Activated naive CD4-positive, alpha-beta T cell treated with anti-CD3 and anti-CD28 coated beads, Interleukin-2, amount 50 U/mL, for 72 hours (primary cell): Measurements from ENCODE around the gene SLC39A11. TPM values are rescaled to one million over a fixed set of nuclear protein-coding genes. Genes with fewer than 3 reads are reported as not detected.
A peak's percentile ranks its signal among the peaks of the same experiment; 100 is the strongest.
"Not testable (repeated sequence)": the region's sequence is repeated elsewhere in the genome, so short reads cannot be mapped to it uniquely, and the experiment has no call there.

Source experiments
- ATAC-seq, 2 donors: fragments of 150-1000 bp; cut with Tn5 transposase; 2 replicates each; pipeline ENCODE4 v1.10.0; 2021; ENCODE audit warnings: mild to moderate bottlenecking in 2 of 2, moderate library complexity in 2 of 2
- DNase-seq, 2 donors: peaks; one replicate each; pipeline ENCODE4 v3.0.0; 2021 to 2022; ENCODE audit warnings: low spot score in 2 of 2
- H3K27ac Mint-ChIP-seq, 2 donors: one replicate each; pipeline ENCODE4 v1.8.0; 2022; ENCODE audit warnings: mild to moderate bottlenecking in 2 of 2, mixed read lengths in 2 of 2
- H3K36me3 Mint-ChIP-seq, 2 donors: one replicate each; pipeline ENCODE4 v1.8.0; 2022; ENCODE audit warnings: mixed read lengths in 2 of 2
- H3K9me3 Mint-ChIP-seq, 2 donors: one replicate each; pipeline ENCODE4 v1.8.0; 2022; ENCODE audit warnings: mixed read lengths in 2 of 2
- total RNA-seq, 2 donors: library from RNA; stranded (reverse); gene quantifications; one replicate each; pipeline ENCODE4 v1.2.3, GENCODE V29; 2022

The SLC39A11 gene
- total RNA-seq, 2 donors from 2014 or later = 14.8 to 17.7 TPM

- no peak for ATAC-seq
- Mint-ChIP-seq H3K36me3 (no peaks in the 10 kb centered on the region), H3K9me3 (no peaks in the 10 kb centered on the region), H3K27ac (no peak overlapping the region)
- DNase-seq = no peak
These were observed 29.0 kb upstream of the SLC39A11 start for GRCh38 chr17:73121506-73121905.

GRCh38 chr17:73119631-73120030 lies 27.1 kb upstream of the SLC39A11 start:
- no peak for ATAC-seq
- peaks cover 0 to 5% of the 10 kb centered on the region in 2 donors for H3K9me3 Mint-ChIP-seq
- no peak for DNase-seq
- peaks cover 0 to 7% of the 10 kb centered on the region in 2 donors for H3K36me3 Mint-ChIP-seq
- no peak overlapping the region for H3K27ac Mint-ChIP-seq

- Mint-ChIP-seq H3K27ac (no peak overlapping the region), H3K36me3 (peaks cover 0 to 7% of the 10 kb centered on the region in 2 donors), H3K9me3 (peaks cover 0 to 5% of the 10 kb centered on the region in 2 donors)
- DNase-seq (no peak), ATAC-seq (no peak)
These were observed 26.5 kb upstream of the SLC39A11 start for GRCh38 chr17:73118951-73119391.

GRCh38 chr17:73118139-73118538 lies 25.7 kb upstream of the SLC39A11 start:
- DNase-seq (no peak), ATAC-seq (no peak)
- peaks cover 0 to 7% of the 10 kb centered on the region in 2 donors for H3K36me3 Mint-ChIP-seq
- H3K9me3 Mint-ChIP-seq = peaks cover 0 to 5% of the 10 kb centered on the region in 2 donors
- H3K27ac Mint-ChIP-seq = peak overlapping the region in 1 of 2 donors; percentile 9

- DNase-seq (no peak), ATAC-seq (no peak)
- Mint-ChIP-seq H3K36me3 (peaks cover 0 to 7% of the 10 kb centered on the region in 2 donors), H3K9me3 (peaks cover 0 to 5% of the 10 kb centered on the region in 2 donors), H3K27ac (no peak overlapping the region)
These were observed 19.8 kb upstream of the SLC39A11 start for GRCh38 chr17:73112246-73112645.

- no peak overlapping the region for H3K27ac Mint-ChIP-seq
These were observed 18.9 kb upstream of the SLC39A11 start for GRCh38 chr17:73111386-73111785.

GRCh38 chr17:73107191-73107590 lies 14.7 kb upstream of the SLC39A11 start:
- no peak for ATAC-seq
- H3K9me3 Mint-ChIP-seq = no peaks in the 10 kb centered on the region
- no peak for DNase-seq
- no peak overlapping the region for H3K27ac Mint-ChIP-seq
- no peaks in the 10 kb centered on the region for H3K36me3 Mint-ChIP-seq

More at GRCh38 chr17:73111386-73111785, 18.9 kb upstream of the SLC39A11 start:
- Mint-ChIP-seq H3K36me3 (peaks cover 0 to 7% of the 10 kb centered on the region in 2 donors), H3K9me3 (peaks cover 0 to 5% of the 10 kb centered on the region in 2 donors)
- DNase-seq (no peak), ATAC-seq (no peak)

- H3K9me3 Mint-ChIP-seq = no peaks in the 10 kb centered on the region
- H3K36me3 Mint-ChIP-seq = no peaks in the 10 kb centered on the region
- DNase-seq (no peak), ATAC-seq (no peak)
- no peak overlapping the region for H3K27ac Mint-ChIP-seq
These were observed 12.9 kb upstream of the SLC39A11 start for GRCh38 chr17:73105431-73105830.

- no peak for ATAC-seq
- H3K27ac Mint-ChIP-seq = no peak overlapping the region
- no peaks in the 10 kb centered on the region for H3K36me3 Mint-ChIP-seq
- H3K9me3 Mint-ChIP-seq = no peaks in the 10 kb centered on the region
- no peak for DNase-seq
These were observed 12.0 kb upstream of the SLC39A11 start for GRCh38 chr17:73104450-73104849.

GRCh38 chr17:73103641-73104335 lies 11.3 kb upstream of the SLC39A11 start:
- Mint-ChIP-seq H3K27ac (no peak overlapping the region), H3K9me3 (no peaks in the 10 kb centered on the region), H3K36me3 (no peaks in the 10 kb centered on the region)
- DNase-seq (no peak), ATAC-seq (no peak)

GRCh38 chr17:73101031-73101430 lies 8.5 kb upstream of the SLC39A11 start:
- Mint-ChIP-seq H3K36me3 (no peaks in the 10 kb centered on the region), H3K9me3 (no peaks in the 10 kb centered on the region), H3K27ac (no peak overlapping the region)
- ATAC-seq (no peak), DNase-seq (no peak)

- DNase-seq (no peak), ATAC-seq (no peak)
- H3K27ac Mint-ChIP-seq = no peak overlapping the region
- no peaks in the 10 kb centered on the region for H3K9me3 Mint-ChIP-seq
- H3K36me3 Mint-ChIP-seq = no peaks in the 10 kb centered on the region
These were observed 7.9 kb upstream of the SLC39A11 start for GRCh38 chr17:73100363-73100762.

- ATAC-seq (no peak), DNase-seq (no peak)
- H3K9me3 Mint-ChIP-seq = no peaks in the 10 kb centered on the region
- no peaks in the 10 kb centered on the region for H3K36me3 Mint-ChIP-seq
- H3K27ac Mint-ChIP-seq = no peak overlapping the region
These were observed 7.0 kb upstream of the SLC39A11 start for GRCh38 chr17:73099511-73099910.

GRCh38 chr17:73098919-73099318 lies 6.4 kb upstream of the SLC39A11 start:
- Mint-ChIP-seq H3K27ac (no peak overlapping the region), H3K9me3 (no peaks in the 10 kb centered on the region), H3K36me3 (no peaks in the 10 kb centered on the region)
- DNase-seq = no peak
- no peak for ATAC-seq

GRCh38 chr17:73097973-73098765 lies 5.7 kb upstream of the SLC39A11 start:
- not testable (repeated sequence) for ATAC-seq, H3K27ac Mint-ChIP-seq, DNase-seq, H3K36me3 Mint-ChIP-seq, H3K9me3 Mint-ChIP-seq

- no peak for ATAC-seq
- H3K27ac Mint-ChIP-seq = no peak overlapping the region
- peaks cover 0 to 6% of the 10 kb centered on the region in 2 donors for H3K36me3 Mint-ChIP-seq
- DNase-seq = no peak
- H3K9me3 Mint-ChIP-seq = no peaks in the 10 kb centered on the region
These were observed 4.4 kb upstream of the SLC39A11 start for GRCh38 chr17:73096866-73097265.

GRCh38 chr17:73096211-73096610 lies 3.7 kb upstream of the SLC39A11 start:
- no peak overlapping the region for H3K27ac Mint-ChIP-seq
- H3K9me3 Mint-ChIP-seq = no peaks in the 10 kb centered on the region
- H3K36me3 Mint-ChIP-seq = peaks cover 0 to 6% of the 10 kb centered on the region in 2 donors
- ATAC-seq = no peak
- no peak for DNase-seq
